ENCODE measurements around the gene SEC24D.
"Not testable (repeated sequence)": the region's sequence is repeated elsewhere in the genome, so short reads cannot be mapped to it uniquely, and the experiment has no call there.

The SEC24D gene, protein sequence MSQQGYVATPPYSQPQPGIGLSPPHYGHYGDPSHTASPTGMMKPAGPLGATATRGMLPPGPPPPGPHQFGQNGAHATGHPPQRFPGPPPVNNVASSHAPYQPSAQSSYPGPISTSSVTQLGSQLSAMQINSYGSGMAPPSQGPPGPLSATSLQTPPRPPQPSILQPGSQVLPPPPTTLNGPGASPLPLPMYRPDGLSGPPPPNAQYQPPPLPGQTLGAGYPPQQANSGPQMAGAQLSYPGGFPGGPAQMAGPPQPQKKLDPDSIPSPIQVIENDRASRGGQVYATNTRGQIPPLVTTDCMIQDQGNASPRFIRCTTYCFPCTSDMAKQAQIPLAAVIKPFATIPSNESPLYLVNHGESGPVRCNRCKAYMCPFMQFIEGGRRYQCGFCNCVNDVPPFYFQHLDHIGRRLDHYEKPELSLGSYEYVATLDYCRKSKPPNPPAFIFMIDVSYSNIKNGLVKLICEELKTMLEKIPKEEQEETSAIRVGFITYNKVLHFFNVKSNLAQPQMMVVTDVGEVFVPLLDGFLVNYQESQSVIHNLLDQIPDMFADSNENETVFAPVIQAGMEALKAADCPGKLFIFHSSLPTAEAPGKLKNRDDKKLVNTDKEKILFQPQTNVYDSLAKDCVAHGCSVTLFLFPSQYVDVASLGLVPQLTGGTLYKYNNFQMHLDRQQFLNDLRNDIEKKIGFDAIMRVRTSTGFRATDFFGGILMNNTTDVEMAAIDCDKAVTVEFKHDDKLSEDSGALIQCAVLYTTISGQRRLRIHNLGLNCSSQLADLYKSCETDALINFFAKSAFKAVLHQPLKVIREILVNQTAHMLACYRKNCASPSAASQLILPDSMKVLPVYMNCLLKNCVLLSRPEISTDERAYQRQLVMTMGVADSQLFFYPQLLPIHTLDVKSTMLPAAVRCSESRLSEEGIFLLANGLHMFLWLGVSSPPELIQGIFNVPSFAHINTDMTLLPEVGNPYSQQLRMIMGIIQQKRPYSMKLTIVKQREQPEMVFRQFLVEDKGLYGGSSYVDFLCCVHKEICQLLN

DNA sequence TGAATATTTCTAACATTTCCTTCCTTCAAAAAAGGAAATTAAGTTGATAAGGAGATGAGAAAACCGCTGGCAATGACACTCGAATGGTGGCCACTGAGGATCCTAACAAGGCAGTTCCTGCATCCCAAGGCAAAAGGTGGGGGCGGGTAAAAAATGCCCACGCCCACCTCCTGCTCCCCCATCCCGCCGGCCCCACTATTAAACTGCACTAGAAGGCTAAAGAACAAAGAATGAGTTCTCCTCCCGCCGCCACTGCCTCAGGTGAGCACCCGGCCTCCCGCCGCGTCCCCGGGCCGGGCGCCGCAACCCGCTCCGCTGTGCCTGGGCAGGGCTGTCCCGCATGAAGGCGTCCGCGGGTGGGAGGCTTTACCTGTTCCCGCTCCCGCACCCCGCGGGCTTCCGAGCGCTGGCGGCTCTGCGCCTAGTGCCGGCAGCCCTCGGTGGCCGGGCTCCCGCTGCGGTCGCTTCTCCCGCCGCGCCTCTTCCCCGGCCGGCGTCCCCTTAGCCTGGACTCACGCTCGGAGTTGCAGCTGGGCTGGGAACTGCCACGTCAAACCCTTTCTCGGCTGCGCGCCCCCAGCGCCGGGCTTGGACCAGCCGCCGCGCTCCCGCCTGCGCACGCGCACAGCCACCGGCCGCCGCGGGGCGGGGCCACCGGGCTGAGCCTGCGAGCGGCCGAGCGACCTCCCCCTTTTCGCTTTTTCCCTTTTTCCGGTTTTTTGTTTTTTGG lies at the start of gene SEC24D:
Gene SEC24D, minus strand, starts transcription at position 556 of the 730 bp plus-strand sequence. CDS start 2,430 bp downstream, outside the sequence.
- H3K4me3 ChIP-seq (ENCODE audit: low read depth, low read length): peak within 1 kb of the TSS; percentile 92
- TF ChIP-seq, protein P1, sequence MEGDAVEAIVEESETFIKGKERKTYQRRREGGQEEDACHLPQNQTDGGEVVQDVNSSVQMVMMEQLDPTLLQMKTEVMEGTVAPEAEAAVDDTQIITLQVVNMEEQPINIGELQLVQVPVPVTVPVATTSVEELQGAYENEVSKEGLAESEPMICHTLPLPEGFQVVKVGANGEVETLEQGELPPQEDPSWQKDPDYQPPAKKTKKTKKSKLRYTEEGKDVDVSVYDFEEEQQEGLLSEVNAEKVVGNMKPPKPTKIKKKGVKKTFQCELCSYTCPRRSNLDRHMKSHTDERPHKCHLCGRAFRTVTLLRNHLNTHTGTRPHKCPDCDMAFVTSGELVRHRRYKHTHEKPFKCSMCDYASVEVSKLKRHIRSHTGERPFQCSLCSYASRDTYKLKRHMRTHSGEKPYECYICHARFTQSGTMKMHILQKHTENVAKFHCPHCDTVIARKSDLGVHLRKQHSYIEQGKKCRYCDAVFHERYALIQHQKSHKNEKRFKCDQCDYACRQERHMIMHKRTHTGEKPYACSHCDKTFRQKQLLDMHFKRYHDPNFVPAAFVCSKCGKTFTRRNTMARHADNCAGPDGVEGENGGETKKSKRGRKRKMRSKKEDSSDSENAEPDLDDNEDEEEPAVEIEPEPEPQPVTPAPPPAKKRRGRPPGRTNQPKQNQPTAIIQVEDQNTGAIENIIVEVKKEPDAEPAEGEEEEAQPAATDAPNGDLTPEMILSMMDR (IDR thresholded peaks at IDR 0.05; ENCODE audit: low read depth, low read length): no peak

DNA sequence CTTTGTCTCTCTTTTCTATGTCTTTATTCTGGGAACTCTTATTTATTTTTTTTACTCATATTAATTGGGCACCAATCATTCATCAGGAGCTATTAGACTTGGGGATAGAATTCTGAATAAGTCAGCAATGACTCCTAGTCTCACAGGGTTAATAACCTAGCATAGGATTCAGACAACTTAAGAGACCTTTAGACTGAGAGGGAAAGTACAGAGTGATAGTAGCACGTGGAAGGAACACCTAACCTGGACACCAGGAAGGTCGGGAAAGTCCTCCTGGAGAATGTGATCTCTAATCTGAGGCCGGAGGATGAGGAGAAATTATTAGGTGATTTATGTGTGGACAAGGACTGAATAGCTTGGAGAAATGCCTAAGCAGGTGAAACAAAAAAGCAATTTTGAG lies 48.8 kb upstream of the SEC24D start:
- TF ChIP-seq, protein P1 (IDR thresholded peaks at IDR 0.05; ENCODE audit: low read depth, low read length): no peak
- no peak overlapping the region for H3K4me3 ChIP-seq (ENCODE audit: low read depth, low read length)

DNA sequence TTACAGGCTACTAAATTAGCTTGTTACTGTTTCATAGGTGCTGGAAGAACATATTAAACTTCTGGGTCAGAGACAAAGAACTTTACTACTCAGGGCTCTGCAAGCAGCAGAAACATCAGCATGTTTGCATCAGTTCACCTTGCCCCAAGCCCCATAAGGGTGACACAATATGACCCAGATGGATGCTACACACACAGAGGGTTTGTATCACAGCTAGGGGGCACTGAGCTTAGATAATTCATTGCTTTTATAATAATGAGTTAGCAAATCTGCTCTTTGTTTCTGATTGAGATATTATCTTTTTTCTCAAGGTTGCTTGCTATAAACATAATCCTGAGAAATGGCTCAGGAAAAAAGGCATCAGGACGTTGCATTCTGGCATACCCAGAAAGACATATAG lies 47.9 kb upstream of the SEC24D start:
- TF ChIP-seq, protein P1 (IDR thresholded peaks at IDR 0.05; ENCODE audit: low read depth, low read length): no peak
- H3K4me3 ChIP-seq (ENCODE audit: low read depth, low read length): no peak overlapping the region

DNA sequence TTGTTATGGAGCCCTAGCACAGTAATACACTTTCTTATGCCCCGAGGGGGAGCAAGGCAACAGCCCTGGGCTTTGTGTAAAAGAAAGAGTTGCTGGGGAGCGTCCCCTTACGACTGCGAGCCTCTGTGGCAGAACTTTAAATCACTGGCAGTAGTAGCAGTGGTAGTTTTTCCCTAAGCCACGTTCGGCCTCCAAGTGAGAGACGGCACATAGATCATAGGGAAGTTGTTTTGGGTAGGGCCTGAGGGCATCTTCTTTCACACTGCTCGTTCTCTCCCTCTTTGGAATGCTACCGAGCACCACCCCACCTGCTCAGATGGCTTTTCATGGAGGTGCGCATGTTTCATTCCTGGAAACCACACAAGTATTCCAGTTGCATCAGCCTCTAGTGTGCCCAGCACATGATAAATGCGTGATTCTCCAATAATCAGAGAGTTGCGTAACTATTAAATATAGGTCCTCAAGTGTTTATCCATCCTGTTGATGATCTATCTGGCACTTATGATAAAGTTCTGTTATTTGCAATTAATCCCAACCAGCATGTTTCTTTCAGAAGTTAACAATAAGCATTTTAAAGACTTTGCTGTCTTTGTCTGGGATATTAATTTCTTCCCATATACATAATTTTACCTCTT lies 45.7 kb upstream of the SEC24D start:
- no peak overlapping the region for H3K4me3 ChIP-seq (ENCODE audit: low read depth, low read length)
- TF ChIP-seq, protein P1 (IDR thresholded peaks at IDR 0.05; ENCODE audit: low read depth, low read length): no peak

DNA sequence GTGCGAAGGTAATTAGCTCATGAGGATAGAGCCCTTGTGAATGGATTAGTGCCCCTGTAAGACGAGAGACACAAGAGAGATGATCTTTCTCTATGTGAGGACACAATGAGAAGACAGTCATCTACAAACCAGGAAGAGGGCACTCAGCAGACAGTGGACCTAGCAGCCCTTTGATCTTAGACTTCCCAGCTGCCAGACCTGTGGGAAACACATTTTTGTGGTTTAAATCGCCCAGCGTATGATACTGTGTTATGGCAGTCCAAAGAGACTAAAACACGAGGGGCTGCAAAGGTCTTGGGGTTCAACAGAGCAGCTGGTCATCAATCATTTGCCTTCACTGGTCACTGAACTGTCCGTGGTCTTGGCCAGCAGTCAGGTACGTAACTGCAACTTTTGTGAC lies 43.5 kb upstream of the SEC24D start:
- TF ChIP-seq, protein P1 (IDR thresholded peaks at IDR 0.05; ENCODE audit: low read depth, low read length): no peak
- H3K4me3 ChIP-seq (ENCODE audit: low read depth, low read length): no peak overlapping the region

DNA sequence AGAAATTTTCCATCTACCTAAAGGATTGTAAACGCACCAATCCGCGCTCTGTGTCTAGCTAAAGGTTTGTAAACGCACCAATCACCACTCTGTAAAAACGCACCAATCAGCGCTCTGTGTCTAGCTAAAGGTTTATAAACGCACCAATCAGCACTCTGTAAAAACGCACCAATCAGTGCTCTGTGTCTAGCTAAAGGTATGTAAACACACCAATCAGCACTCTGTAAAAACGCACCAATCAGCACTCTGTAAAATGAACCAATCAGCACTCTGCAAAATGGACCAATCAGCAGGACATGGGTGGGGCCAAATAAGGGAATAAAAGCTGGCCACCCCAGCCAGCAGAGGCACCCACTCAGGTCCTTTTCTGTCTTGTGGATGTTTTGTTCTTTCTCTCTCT lies 42.6 kb upstream of the SEC24D start:
- H3K4me3 ChIP-seq (ENCODE audit: low read depth, low read length): not testable (repeated sequence)

DNA sequence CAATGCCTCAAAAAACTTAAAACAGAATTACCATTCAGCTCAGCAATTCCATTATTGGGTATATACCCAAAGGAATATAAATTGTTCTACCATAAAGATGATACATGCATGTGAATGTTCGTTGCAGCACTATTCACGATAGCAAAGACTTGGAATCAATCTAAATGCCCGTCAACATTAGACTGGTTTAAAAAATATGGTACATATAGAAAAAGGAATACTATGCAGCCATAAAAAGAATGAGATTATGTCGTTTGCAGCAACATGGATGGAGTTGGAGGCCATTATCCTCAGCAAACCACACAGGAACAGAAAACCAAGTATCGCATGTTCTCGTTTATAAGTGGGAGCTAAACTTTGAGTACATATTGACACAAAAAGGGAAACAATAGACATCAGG lies 41.9 kb upstream of the SEC24D start:
- no peak overlapping the region for H3K4me3 ChIP-seq (ENCODE audit: low read depth, low read length)
- TF ChIP-seq, protein P1 (IDR thresholded peaks at IDR 0.05; ENCODE audit: low read depth, low read length): no peak
